Stimulated activated naive CD4-positive, alpha-beta T cell (primary cell): ENCODE measurements around the gene OAT.

Experiments used
- DNase-seq, 6 experiments: peaks; one replicate each; lab custom pipeline; 2025; lab: John Stamatoyannopoulos, UW

Gene OAT

DNA sequence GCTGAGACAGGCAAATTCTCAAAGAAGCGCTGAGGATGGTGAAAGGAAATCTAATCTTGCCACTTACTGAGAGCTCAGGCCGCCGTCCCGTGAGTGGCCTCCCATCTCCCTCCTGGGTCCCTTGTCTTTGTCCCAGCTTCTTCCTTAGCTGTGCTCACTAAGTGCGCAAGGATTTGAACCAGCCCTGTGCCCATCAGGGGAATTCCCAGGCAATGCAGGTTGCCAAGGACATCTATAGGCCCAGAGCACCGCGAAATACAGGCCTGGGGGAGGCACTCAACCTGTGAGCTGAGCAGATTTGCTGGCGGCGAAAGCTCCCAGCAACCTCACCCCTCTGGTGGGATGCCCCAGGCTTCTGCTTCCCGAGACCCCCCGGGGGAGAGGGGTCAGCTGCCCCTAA is 64.8 kb downstream of the OAT start:
- DNase-seq, result no peak

DNA sequence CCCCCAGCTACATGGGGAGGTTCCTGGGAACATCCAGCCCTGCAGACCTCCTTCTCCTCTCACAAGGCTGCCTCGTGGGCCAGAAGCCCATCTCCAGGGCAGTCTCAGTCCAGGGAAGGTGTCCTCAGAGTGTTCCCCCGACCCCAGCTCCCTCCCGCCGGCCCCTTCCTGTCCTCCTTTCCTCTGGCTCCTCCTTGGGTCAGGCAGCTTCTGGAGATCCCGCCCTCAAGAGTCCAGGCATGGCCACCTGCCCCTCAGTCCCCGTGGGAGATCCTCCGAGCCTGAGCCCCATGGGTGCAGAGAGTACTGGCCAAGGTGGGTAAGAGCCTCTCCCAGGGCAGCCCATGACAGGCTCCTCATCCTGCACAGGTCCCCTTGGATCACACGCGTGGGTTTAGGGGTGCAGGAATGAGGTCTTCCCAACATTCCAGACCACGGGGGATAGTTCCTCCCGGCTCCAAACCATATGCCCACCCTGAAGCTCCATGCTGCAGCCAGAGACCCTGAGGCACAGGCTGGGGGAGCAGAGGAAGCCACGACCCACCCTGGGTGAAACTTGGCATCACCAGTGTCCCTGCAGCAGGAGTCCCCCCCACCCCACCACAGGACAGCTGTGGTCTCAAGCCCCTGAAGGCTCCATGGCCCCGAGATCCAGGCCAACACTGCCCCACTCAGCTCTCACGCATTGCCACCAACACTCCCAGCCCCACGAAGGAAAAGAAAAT is 65.5 kb downstream of the OAT start:
- no peak for DNase-seq

DNA sequence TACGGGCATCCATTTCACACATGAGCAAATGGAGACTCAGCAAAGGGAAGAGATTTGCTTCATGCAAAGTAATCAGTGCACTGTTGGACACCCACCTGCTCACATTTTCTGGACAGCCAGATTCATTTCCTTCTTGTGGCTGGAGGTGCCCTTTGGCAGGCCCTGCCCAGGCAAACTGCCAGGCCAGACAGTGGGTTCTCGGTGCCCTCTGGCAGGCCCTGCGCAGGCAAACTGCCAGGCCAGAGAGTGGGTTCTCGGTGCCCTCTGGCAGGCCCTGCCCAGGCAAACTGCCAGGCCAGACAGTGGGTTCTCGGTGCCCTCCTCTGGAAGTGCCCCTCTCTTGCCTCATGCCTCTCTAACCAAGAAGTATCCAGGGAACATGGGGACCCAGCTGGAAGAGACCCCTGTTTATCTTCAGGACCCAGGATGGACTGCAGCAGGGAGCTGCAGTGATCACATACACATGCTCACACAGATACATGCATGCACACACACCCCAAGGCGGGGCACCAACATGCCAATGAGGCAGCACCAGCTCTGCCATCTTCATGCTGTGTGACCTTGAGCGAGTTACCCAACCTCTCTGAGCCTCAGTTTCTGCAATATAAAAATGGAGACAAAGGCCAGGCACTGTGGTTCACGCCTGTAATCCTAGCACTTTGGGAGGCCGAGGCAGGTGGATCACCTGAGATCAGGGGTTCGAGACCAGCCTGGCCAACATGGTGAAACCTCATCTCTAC is 67.1 kb downstream of the OAT start:
- no peak for DNase-seq

DNA sequence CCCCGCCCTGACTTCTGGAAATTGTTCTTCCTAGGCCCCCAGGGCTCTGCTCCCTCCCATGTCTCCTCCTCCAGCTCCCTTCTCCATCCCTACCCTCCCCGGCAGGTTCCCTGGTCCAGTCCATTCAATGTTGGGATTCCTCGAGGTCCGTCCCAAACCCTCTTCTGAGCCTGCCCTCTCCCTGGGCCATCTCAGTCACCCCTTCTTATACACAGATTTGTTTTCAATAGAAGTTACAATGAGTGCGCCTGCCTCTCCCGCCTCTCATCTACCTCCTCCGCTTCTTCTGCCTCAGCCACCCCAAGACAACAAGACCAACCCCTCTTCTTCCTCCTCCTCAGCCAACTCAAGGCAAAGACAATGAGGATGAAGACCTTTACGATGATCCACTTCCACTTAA is 67.9 kb downstream of the OAT start:
- DNase-seq, result no peak

DNA sequence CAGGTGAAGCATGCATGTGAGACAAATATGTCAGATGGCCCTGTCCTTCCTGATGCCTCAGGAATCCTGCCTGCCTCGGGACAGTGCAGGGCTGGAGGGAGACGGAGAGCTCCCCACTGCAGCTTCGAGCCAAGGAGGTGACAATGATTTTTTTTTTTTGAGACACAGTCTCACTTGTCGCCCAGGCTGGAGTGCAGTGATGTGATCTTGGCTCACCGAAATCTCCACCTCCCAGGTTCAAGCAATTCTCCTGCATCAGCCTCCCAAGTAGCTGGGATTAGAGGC is 68.8 kb downstream of the OAT start:
- DNase-seq, result no peak

DNA sequence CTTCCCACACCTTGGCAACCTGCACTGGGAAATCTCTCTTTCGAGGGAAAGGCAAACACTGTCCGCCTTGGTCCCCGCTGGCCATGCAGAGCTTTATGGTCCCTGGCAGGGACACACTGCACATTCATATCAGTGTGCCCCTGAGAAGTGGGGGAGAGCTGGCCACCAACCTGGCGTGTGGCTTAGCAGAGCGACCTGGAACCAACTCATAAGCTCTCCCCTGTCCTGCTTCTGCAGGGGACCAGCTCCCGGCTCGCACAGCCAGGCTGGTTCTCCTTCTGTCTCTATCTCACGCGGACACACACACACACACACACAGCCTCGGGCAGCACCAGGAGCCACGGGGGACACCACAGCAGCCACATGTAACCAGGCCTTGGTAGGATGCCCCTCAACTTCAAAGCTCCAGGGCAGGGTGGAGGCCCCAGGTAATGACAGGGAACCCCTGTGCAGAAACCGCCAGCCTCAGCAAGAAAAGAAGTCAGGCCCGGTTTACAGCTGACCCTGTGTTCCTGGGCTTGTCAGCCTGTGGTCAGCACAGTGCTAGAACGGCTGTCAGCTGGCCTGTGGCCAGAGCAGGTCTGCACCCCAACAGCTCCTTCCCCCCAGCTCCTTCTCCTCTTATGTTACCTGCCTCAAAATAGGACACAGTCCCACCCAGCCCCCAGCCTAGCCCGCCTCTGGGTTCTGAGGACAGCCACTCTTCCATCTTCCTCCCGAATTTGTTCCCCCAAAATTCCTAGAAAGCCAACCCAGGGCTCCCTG is 69.3 kb downstream of the OAT start:
- DNase-seq, result no peak

DNA sequence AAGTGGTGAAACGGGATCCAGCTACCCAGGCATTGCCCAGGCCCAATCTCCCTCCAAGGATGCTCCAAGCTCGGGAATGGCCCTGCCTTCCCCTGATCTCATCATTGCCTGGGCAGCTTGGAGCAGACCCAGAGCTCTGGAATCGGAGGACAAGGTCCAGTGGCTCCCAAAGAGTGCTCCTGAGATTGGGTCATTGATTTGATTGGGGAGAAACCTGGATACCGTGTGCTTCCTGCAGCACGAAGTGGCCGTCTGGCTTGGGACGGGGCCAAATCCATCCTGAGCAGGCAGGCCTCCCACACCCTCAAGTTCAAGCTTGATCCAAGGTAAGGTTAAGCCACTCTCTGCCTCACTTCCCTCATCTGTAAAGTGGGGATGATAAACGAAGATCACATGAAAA is 69.9 kb downstream of the OAT start:
- no peak for DNase-seq

DNA sequence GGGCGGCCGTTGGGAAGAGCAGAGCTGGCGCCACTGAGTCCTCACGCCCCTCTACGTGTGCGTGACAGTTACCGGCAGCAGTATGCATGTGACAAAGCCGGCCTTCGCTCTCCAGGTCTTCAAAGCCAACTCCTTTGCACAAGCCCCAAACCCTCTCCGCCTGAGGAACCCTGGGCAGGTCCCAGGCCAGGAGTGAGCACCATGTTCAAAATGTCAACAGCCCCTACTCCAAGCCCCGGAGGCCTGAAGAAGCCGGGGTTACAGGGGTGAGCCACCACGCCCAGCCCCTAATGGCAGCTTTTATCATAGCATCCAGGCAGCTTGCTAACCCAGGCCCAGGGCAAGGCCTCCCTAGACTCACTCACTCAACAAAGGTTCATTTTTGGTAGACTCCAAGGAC is 70.8 kb downstream of the OAT start:
- no peak for DNase-seq
